HG03095 (cell line): ENCODE results near the gene ARPC2.
"Not testable (repeated sequence)": the region's sequence is repeated elsewhere in the genome, so short reads cannot be mapped to it uniquely, and the experiment has no call there.

Experiments
- ATAC-seq: cut with Tn5 transposase; IDR thresholded peaks from one replicate; pipeline ENCODE4 v1.9.1; 2021; ENCODE audit warnings: moderate library complexity; ENCODE audit not compliant: unreplicated experiment

Gene ARPC2

GRCh38 chr2:218269900-218270720, 53.1 kb downstream of the ARPC2 start, which contains the start of the genes AAMP and PNKD:
AAMP (minus strand) TSS chr2:218270137; CDS start chr2:218270086, 51 bp downstream.
PNKD (plus strand) TSS chr2:218270519; CDS start chr2:218270536, 17 bp downstream.
- ATAC-seq, result peak; percentile 90

DNA sequence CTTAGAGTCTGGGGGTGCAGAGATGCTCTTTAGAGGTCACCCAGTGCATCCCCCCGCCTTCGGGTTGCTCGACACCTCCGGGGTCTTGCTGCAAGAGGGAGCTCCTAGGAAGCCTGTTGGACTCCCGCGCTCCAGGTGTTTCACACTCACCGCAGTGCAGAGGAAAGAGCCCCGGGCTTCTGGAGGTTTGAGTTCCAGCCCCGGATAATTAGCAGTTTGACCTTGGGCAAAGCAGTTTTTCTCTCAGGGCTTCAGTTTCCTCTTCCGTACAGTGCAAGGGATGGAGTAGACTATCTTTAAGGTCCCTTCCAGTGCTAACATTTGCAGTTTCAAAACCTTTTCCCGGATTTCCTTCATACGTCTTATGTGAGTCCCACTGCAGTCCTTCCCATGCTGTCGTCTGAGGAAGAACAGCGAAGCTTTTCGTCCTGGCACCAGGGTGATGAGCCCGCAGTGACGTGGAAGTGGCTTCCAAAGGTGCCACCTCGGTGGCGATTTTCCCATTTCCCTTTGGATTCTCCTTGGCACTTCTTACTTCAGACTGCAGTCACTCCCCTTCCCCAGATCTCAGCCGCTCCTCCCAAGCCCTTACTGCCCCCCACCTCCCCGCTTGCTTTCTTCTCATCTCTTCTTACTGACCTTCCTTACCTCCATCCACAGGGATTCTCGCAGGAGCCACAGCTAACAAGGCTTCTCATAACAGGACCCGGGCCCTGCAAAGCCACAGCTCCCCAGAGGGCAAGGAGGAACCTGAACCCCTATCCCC, 53.9 kb downstream of the ARPC2 start:
- no peak for ATAC-seq

GRCh38 chr2:218271487-218271797, 54.5 kb downstream of the ARPC2 start:
- no peak for ATAC-seq

GRCh38 chr2:218271865-218272530, 55.0 kb downstream of the ARPC2 start:
- no peak for ATAC-seq

DNA sequence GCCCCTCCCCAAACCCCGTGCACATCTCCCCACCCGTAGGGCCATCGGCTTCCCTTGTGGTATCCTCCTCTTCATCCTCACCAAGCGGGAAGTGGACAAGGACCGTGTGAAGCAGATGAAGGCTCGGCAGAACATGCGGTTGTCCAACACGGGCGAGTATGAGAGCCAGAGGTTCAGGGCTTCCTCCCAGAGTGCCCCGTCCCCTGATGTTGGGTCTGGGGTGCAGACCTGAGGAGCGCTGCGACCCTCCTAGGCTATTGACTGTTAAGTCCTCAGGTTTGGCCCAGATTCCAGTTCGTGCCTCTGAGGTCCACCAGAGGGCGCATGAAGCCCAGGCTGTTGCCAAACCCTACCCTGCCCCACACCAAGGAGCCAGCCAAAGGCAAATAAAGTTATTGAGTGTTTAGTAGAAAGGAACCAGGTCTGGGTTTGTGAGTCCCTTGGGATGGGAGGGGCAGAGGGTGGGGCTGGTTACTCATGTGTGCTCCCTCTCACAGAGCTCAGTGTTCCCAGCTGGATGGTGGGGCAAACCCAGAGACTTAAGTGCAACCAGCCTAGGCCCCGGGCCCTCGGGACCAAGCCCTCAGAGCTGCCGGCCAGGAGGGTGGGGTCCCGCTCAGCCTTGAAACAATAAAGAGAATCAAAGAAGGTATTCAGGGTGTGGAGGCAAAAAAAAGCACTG, 55.7 kb downstream of the ARPC2 start:
- ATAC-seq, result no peak

DNA sequence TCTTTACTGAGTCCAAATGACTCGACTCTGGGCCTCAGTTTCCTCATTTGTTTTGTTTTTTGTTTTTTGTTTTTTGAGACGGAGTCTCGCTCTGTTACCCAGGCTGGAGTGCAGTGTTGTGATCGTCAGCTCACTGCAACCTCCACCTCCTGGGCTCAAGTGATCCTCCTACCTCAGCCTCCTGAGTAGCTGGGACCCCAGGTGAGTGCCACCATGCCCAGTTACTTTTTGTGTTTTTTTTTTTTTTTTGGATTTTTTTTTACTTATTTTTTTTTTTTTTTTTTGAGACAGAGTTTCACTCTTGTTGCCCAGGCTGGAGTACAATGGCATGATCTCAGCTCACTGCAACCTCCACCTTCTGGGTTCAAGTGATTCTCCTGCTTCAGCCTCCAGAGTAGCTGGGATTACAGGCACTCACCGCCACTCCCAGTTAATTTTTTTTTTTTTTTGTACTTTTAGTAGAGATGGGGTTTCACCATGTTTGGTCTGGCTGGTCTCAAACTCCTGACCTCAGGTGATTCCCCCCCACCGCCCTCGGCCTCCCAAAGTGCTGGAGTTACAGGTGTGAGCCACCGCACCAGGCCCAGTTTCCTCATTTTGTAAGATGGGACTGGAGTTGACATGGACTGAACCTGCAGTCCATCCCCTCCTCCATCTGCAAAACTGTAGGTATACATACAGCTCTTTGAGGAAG, 56.4 kb downstream of the ARPC2 start:
- not testable (repeated sequence) for ATAC-seq

DNA sequence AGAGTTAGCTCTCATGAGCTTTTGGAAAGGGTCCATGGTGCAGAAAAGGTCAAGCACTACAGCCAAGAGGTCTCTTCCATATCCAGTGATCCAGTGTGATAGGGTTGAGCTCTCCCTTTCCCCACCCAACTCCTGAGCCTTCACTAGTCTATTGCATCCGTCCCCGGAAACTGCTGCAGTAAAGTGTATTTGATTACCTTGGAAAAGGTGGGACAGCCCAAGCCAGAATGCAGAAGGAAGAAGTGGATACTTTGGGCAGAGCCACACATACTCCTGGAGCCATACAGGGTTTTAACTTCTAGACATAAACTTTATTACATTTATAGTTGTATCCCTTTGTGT, 56.9 kb downstream of the ARPC2 start:
- no peak for ATAC-seq

GRCh38 chr2:218274586-218274985, 57.6 kb downstream of the ARPC2 start:
- no peak for ATAC-seq

DNA sequence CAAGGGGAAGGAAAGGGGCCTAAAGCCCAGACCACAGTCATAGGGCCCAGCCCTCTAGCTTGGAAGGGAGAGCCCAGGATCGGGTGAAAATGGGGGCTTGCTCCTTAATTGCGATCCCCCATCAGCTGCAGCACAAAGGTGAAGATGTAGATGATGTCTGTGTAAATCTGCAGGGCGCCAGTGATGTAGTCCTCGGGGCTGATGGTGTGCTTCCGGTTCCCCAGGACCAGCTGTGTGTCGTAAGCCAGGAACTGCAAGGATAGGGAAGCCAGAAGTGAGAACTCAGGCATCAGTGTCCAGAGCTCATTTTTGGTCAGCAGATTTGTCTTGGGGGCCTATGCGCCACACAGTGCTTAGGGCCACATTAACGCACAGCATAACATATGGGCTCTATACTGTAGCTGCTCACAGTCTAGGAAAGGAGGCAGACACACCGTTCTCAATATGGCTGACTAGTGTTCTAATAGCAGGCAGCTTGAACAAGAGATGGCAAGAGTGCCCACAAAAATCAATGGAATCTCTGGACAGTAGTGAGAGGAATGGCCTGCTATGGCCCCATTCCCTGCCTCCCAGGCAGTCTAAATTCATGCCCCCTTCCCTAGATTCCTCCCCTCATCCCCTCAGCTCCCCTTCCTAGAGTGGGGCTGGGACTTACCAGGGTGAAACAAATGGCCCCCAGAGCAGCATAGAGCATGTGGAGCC, 58.5 kb downstream of the ARPC2 start:
- no peak for ATAC-seq

- ATAC-seq, result no peak
Observed at GRCh38 chr2:218276986-218277755, 60.2 kb downstream of the ARPC2 start.

- no peak for ATAC-seq
Observed at GRCh38 chr2:218277921-218278320, 60.9 kb downstream of the ARPC2 start.

DNA sequence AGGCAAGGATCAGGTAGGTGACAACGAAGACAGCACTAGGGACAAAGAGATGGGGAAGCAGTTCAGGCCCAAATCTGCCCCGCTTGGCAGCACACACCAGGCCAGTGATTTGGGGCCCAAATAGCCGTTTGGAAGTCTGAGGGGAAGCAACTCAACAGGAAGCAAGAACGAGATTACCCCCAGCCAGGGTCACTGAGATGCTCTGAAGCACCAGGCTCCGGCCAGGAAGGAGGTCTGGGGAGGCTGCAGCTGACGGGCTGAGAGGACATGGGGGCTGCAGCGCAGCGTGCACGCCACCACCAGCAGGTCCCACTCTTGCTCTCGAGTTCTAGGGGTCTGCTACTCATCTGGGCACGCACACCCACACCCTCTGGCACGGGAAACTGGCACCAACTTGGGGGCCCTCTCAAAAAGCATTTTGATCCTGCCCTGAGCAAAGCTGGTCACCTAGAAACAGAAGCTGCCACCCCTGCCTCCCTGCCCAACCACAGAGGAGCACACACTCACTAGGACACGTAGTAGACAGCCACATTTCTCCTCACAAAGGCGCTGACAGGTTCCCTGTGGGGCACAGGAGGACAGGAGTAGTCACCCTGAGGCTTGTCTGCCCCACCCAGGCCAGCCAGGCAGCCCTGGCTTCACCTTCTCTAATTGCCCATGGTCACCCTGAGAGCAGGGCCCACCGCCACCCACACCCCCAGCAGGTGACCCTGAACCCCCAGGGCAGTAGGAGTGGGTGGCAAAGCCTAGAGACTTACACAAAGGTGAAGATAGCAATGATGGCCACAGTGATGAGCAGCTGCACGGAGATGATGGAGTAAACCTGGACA, 61.8 kb downstream of the ARPC2 start:
- ATAC-seq, result no peak

DNA sequence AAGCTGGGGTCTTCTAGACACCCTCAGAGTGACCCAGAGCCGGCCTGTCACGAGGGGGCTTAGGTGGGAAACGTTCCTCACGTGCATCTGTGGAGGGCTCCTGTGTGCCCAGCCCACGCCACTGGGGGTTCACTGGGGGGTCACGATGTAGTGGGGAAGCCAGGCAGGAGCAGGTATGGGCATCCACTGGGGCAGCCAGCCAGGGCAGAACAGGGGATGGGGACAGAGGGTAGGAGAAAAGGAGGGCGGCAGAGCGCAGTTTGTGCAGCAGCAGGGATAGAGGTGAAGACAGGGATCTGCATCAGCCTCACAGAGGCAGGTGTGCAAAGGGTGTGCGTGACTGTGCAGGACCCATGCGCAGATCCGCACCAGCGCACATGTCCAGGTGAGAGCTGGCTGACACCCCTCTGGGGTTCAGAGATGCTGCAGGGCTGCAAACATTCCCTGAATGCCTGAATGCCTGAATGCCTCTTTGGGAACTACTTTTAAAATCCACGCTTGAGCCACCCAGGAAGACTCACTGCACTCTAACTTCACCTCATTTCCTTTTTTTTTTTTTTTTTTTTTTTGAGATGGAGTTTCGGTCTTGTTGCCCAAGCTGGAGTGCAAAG, 63.4 kb downstream of the ARPC2 start:
- ATAC-seq, result no peak

DNA sequence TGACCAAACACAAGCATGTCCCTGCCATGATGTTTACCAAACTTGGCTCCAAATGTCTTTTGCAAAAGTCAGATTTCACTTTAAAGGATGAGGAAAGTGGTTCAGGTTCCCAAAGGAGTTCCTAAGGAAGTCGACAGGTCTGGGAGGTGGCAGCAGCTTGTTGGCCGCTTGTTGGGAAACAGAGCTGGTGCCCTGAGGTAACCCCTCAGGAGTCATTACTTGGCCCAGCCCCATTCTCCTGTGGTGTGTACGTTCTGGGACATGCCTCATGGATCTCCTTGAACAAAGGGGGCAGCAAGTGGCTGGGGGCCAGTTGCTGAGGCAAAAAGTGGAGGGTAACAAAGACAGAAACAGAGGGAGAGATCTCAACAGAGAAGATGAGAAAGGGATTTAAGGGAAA, 64.5 kb downstream of the ARPC2 start:
- no peak for ATAC-seq

GRCh38 chr2:218282173-218282991, 65.4 kb downstream of the ARPC2 start:
- ATAC-seq, result no peak

- peak; percentile 41 for ATAC-seq
Observed at GRCh38 chr2:218284106-218284811, 67.3 kb downstream of the ARPC2 start.
